NCI-H82 treated with DMSO at 0.1 percent for 48 hours (cell line): ENCODE results near the gene KCNRG.
"Not testable (repeated sequence)": the region's sequence is repeated elsewhere in the genome, so short reads cannot be mapped to it uniquely, and the experiment has no call there.

Experiments
- DNase-seq: peaks from one replicate; lab custom pipeline; 2025; ENCODE audit not compliant: unreplicated experiment; lab: John Stamatoyannopoulos, UW

Gene KCNRG

DNA sequence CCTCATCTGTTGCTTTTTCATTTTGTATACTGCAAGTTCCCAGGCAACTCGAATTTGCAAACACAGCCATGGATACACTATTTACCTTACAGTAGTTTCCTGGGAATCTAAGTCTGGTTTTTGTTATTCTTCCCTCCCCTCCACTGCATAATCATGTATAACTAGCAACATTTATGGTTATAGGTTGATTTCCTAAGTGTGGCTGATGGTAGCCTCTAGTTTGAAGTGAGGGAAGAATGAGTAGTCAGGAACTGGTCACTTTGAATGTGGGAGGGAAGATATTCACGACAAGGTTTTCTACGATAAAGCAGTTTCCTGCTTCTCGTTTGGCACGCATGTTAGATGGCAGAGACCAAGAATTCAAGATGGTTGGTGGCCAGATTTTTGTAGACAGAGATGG lies at the start of gene KCNRG:
TSS of gene KCNRG (plus strand) at position 187 of the 400 bp plus-strand sequence. CDS start at position 237, 50 bp downstream.
- no peak for DNase-seq

DNA sequence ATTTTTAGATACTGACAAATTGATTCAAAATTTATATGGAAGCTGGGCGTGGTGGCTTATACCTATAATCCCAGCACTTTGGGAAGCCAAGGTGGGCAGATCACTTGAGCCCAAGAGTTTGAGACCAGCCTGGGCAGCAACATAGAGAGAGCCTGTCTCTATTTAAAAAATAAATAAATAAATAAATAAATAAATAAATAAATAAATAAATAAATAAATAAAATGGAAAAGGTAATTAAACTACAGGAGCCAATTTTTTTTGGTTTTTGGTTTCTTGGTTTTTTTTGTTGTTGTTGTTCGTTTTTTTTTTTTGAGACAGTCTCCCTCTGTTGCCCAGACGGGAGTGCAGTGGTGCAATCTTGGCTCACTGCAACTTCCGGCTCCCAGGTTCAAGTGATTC lies 47.8 kb upstream of the KCNRG start:
- DNase-seq: no peak

- no peak for DNase-seq
These were observed 42.5 kb upstream of the KCNRG start for GRCh38 chr13:49972709-49973108.

GRCh38 chr13:49975826-49976225 lies 39.4 kb upstream of the KCNRG start:
- no peak for DNase-seq

GRCh38 chr13:49976314-49977258 lies 38.7 kb upstream of the KCNRG start:
- DNase-seq: peak; percentile 52

DNA sequence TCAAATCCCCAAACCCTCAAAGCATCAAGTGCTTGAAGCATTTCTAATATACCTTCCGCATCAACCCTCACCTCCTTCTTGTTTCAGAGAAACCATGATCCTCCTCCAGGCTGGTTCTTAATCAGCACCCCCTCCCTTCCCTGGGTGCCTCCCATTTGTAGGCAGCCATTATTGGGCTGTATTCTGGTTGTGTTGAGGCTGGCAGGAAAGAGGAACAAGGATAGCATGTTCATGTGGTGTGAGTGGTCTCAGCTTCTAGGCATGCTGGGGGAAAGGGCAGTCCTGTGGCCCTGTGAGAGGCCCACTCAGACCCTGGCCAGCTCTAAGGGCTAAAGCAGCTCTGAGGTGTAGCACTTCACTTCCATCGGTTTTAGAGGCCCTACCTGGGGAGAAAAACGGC lies 37.3 kb upstream of the KCNRG start:
- DNase-seq: no peak

DNA sequence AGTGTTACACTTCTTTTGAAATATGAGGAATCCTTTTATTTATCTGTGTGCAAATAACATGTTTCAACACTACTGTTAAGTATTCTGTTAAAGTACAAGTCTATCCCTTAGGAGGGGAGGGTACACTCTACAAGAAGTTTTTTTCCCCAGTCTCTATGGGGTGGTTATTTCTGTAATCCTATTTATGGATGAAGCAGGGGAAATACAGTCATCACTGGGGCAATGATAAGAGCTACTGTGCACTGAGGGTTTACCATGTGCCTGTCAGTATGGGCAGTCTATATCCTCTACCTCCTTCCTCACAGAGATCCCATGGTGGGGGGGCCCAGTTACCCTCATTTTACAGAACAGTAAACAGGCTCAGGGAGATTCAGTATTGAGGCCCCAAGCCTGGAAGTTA lies 35.0 kb upstream of the KCNRG start:
- DNase-seq: peak; percentile 15

DNA sequence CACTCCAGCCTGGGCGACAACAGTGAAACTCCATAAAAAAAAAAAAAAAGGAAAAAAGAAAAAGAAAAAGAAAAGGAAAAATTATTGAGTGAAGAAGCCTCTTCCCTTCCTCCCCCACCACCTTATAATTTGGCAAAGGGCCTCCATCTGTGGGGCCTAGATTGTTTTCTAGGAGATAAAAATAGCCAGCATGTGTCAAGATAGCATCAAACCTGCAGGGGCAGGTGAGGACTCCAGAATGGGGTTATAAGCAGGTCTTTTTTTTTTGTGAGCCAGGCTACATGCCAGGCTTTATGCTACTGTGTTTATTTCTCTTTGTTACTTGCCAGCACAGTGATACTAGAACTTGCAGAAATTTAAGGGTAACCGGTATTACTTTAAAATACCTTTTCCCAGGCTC lies 30.1 kb upstream of the KCNRG start:
- no peak for DNase-seq

DNA sequence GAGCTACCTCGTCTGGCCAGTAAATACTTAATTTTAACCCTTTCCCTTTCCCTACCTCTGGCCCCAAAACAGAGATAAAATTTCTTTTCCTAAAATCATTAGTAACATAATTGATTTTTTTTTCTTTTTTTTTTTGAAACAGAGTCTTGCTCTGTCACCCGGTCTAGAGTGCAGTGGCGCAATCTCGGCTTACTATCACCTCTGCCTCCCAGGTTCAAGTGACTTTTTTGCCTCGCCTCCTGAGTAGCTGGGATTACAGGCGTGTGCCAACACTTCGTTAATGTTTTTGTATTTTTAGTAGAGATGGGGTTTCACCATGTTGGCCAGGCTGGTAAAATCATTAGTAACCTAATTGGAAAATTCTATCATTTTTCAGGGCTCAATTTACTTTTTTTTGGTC lies 28.8 kb upstream of the KCNRG start:
- no peak for DNase-seq

DNA sequence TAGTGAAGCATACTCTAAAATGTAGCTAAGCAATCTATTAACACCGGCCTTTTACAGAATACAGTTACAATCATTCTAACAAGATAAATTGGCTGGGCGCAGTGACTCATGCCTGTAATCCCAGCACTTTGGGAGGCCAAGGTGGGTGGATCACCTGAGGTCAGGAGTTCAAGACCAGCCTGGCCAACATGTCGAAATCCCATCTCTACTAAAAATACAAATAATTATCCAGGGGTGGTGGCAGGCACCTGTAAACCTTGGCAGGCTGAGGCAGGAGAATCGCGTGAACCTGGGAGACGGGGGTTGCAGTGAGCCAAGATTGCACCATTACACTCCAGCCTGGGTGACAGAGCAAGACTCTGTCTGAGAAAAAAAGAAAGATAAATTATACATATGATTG lies 24.6 kb upstream of the KCNRG start:
- not testable (repeated sequence) for DNase-seq

DNA sequence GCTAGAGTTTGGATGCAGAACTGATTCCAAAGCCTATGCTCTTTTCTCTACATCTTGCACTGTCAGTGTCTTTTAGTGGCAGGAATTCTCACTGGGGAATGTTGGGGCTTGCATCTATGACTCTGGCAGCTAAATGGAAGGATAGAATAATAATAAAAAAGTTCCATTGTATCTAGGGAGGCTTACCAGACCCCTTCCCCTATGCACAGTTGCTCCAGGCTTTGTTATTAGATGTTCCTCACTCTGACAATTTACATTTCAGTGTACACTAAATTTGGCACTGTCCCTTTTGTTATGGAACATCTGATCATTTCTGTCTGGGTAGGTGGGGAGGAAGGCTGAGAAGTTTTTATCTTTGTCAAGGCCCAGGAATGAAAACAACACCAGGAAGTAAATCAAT lies 22.1 kb upstream of the KCNRG start:
- no peak for DNase-seq

GRCh38 chr13:49993666-49994065 lies 21.6 kb upstream of the KCNRG start:
- no peak for DNase-seq

DNA sequence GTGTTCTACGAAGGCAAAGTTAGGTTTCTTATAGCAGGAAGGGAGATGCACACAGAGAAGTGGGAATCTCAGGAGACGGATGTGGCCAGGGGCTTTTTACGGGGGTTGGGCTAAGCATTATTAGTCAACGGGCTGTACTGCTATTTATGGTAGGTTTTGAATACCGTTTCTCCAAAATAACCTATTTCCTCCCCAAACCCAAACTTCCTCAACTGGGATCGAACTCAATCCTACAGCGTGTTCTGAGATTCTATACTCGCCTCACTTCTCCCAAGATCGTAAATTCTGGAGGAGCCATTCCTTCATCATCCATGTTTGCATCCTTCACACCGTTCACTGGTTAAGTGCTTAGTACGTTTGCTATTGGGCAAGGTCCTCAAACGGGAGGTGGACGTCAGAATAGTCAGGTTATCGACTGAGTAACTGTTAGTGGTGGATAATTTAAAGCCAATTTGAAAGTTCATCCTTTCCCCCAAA lies 19.6 kb upstream of the KCNRG start:
- no peak for DNase-seq

GRCh38 chr13:49996161-49996915 lies 18.9 kb upstream of the KCNRG start:
- DNase-seq: peak; percentile 75

GRCh38 chr13:49996951-49997895 lies 18.0 kb upstream of the KCNRG start, which contains the start of gene TRIM13:
Gene TRIM13 (plus strand): TSS chr13:49997042. CDS start chr13:50011941, 14,899 bp downstream.
- DNase-seq: peak; percentile 82

- no peak for DNase-seq
These were observed 17.3 kb upstream of the KCNRG start for GRCh38 chr13:49997955-49998354.

GRCh38 chr13:49998714-49999624 lies 16.3 kb upstream of the KCNRG start:
- no peak for DNase-seq

DNA sequence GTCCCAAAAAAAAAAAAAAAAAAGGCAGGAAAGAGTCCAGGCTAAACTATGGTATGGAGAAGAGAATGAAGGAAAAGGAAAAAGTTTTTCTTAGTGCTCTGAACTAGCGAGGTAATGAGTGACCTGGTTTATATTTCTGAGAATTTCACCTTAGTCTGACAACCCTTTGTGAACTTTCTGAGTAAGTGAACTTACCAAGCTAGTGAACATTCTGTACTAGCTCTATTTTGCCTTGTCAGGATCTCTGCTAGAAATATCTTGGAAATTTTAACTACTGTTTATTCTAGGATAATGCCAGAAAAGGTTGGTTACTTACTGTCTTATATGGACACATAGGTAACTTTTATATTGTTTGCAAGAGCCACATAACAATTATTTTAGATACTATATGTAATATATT lies 14.0 kb upstream of the KCNRG start:
- no peak for DNase-seq

DNA sequence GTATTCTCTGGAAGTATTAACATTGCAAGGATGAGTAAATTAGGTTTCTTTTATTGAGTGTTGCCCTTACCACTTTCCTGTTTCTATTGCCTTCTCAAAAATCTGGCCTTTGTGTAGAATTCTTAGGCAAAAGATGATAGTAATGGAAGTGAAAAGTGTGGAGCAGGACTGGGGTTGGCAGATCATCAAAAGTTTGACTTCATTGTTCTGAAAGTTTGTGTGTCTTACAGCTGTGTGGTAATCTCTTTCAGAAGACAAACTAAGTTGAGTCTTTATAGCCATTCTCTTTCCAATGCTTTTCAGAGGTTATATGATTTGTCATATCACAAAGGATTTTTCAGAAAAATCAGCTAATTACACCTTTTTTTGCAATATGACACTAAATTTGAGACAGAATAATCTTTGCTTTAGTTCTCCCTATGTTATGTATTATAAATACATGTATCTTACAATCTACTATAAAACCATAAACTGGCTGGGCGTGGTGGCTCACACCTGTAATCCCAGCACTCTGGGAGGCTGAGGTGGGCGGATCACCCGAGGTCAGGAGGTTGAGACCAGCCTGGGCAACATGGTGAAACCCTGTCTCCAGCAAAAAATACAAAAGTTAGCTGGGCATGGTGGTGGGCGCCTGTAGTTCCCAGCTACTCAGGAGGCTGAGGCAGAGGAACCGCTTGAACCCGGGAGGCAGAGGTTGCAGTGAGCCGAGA lies 8.7 kb upstream of the KCNRG start:
- DNase-seq: no peak
